Right lung (tissue), 5 donors: ENCODE data around the gene FANCC. TPM values are rescaled to one million over a fixed set of nuclear protein-coding genes. Genes with fewer than 3 reads are reported as not detected.

ENCODE experiments used
- DNase-seq, 2 donors: peaks; one replicate each; pipeline ENCODE4 v3.0.0-alpha.2; 2013
- polyA plus RNA-seq, 5 donors: library from polyadenylated mRNA; unstranded; fragments of 120-200 nt; gene quantifications; one replicate each; pipeline versions ENCODE4 v1.2.1 to v1.2.3, GENCODE V29; 2013; ENCODE audit warnings: inconsistent platforms in 1 of 5, low replicate concordance in 1 of 5; ENCODE audit not compliant: insufficient read length in 5 of 5, insufficient read depth in 1 of 5

FANCC gene
- polyA plus RNA-seq, 5 donors, result 22.7 to 31.7 (median 23.8) TPM

DNA sequence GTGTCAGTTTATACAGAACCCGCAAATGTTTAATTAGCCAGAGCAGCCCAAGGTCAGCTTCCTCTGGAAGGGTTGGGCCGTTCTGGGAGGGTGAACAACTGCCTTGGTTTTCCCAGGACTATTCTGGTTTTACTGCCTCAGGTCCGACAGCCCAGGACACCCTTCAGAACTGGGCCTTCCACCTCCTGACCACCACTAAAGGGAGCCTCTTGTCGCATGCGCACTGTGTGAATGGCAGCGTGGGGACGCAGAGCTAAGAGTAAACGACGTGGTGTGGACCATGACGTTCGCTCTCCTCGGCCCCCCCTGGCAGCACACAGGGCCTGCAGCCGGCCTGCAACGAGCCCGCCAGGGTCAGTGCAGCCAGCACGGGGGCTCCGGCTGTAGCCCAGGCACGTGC is 214.9 kb downstream of the FANCC start:
- DNase-seq, result no peak

DNA sequence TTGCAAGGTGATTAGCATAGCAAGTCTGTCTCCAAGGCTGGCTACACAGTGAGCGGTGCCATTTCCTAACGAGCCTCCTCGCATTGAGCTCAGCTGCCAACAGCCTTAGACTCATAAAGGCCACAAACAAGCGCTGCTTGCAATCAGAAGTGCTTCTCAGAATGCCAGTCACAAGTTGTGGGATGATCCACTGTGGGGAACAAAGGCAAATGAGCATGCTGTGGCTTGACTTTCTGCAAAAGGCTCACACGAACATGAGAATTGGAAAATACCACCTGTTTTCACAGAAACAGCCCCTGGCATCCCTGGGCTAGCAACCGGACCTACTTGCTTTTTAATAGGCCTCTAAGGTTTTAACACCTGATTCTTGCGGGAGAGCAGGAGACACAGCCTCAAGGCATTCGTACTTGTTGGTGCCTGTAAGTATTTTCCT is 215.5 kb downstream of the FANCC start:
- no peak for DNase-seq

DNA sequence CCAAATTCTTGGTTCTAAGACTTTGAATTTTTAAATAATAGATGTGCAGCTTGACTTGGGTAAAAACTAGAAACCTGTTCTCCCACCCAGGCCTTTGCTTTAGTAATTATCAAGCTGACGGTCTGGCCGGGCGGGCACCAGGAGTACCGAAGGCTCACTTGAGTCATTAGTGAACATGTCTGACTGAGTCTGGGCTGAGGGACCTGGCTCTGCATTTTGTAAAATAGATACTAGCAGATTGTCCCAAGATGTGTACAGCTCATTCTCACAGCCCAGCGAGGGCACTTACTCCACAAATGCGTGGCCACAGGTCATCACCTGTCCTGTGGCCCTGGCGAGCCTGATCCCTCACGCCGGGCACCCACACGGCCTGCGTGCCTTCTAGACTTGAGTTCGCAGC is 216.2 kb downstream of the FANCC start:
- no peak for DNase-seq

DNA sequence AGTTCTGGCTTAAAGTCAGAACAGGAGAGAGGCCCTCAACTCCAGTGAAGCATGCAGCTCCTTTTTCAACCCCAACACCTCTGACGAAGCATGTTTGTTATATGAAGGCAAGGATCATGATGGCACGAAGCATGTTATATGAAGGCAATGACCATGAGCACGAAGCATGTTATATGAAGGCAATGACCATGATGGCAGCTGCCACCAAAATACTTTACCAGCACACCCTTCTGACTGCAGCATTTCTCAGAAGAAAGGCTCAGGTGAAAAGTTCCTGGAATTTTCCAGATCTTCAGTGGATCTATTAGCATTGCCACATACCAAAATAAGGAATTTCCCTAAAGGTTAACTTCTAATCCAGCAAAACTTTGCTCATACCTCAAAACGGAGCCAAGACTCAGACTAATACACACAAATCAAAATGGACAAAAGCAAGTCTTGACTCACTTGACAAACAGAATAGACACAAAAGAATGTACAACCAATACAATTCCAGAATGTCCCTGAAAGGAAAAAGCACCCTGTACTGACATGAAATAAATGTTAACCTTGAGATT is 217.4 kb downstream of the FANCC start:
- no peak for DNase-seq

DNA sequence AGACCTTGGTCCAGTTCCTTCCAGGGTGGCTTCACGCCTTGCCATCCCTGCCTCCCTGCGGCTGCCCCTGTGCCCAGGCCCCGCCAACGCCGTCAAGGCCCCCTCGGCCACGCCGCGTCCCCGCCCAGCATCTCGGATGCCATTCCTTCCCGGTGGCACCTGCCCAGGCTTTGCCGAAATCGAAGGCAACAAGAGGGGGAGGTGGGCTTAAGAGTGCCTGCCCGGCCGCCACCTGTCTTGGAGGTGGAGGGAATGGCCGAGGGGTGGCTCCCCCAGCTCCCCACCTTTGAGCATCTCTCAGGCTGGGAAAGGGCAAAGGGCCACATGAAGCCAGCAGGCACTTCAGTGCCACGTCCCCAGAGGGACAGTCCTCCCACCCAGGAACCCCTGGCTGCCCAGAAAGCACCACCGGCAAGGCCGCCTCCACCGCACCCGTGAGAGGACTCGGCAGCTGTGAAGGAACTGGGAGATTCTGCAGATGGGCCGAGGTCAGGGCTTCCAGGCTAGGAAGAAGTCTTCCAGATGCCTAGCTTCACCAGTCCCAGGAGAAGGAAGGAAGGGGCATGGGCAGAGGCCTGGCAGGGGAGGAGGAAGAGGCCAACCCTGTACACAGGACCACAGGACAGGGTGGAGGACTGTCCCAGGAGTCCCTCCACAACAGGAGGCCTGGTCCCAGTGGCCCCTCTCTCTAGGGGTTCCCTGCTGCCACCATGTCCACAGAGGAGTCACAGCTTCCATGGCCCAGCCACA is 218.0 kb downstream of the FANCC start:
- DNase-seq, result no peak

DNA sequence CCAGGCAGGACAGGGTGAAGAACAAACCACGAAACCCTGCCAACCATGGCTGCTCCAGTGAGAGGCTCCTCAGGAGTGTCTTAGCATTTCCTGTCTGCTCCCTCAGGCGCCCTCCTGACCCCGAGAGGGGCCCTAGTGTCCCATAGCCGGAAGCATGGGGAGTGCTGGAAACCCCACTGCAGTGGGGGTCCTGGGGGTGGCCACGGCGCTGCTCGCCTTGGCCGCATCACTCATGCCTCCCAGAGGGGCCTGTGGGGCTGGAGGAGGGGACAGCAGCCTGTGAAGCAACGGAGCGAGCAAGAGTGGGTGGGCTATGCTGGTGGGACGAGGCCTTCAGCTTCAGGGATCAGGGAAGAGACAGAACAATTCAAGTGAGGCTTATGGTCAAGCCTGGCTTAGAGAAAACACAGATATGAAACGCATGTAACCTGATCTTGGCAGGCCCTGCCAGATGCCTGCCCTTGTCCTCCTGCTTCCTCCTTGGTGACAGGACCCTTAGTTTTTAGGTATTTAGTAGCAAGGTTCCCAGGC is 219.1 kb downstream of the FANCC start:
- no peak for DNase-seq

DNA sequence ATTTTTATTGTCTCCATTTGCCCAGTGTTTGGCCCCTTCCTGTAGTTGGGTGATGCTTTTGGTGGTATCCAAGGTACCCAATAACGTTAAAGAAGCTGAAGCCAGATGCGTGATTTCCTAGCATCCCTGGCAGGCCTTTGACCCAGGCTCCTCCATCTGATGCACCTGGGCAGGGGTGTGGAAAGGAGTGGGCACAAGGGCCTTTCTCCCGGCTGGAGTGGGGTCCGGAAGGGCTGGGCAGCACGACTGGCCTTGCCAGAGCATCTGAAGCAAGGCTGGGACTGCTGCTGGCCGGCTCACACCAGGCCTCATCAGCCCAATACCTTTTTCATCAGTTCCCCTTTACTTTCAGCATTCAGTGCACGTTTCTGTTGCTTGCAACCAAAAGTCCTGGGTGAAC is 220.2 kb downstream of the FANCC start:
- no peak for DNase-seq

DNA sequence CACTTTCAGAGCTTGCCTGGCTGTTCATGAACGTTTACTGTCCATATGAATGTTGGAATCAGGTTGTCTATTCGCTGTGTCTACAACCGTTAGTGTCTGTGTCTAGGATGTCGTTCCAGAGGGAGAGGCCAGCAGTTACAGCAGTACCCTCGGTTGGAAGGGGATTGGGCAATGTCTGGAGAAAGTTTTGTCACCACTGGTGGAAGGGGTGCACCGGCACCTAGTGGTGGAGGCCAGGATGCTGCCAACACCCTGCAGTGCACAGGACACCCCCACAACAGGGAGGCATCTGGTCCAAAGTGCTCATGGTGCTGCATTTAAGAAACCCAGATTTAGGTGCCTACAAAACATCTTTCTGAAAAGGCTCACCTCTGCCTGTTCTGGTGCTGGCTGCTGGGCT is 220.7 kb downstream of the FANCC start:
- no peak for DNase-seq

DNA sequence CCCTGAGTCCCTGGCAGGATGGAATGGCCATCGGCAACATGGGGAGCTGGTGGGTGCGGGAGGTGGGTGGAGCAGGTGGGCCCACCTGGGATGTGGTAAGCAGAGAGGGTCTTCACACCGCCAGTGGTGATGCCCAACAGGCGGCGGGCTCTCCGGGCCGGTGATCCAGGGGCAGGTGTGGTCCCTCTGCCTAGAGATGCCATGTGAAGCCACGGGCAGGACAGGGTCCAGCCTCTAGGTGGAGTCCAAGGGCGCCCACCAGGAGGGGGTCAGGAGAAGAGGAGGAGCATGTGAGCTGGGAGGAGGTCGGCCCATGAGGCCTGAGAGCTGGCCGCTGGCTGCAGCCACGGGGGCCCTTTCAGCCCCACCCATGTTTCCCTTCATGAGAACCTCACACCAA is 221.1 kb downstream of the FANCC start:
- DNase-seq, result no peak

DNA sequence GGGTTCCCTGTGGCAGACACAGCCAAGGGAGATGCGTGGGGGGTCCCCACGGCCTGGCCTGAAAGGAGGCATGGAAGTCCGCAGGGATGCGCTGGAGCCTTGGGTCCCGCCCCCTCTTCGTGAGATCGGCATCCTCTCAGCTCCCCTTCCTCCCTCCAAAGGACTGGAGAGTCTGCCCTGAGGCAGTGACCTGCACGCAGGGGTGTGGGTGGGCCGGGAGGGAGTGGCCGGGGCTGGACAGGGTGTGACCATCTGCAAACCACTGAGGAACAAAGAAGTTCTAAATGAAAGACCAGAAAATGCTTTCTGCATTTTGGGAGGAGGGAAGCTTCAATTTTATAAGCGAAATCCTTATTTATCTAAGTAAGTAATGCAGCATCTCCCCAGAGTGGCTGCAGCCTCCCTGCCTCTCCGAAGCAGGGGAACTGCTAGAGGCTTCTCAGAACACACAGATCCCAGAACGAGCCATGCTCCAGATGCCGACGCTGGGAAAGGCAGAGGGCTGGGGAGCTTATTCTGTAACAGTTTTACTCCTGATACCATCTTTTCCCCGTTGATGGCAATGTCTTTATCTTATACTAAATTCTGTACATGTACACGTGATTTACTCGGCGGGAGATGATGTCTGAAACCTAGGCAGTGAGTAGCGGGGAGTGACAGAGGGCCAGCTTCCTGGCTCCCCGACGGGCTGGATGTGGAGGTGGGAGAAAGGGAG is 221.7 kb downstream of the FANCC start:
- no peak for DNase-seq

DNA sequence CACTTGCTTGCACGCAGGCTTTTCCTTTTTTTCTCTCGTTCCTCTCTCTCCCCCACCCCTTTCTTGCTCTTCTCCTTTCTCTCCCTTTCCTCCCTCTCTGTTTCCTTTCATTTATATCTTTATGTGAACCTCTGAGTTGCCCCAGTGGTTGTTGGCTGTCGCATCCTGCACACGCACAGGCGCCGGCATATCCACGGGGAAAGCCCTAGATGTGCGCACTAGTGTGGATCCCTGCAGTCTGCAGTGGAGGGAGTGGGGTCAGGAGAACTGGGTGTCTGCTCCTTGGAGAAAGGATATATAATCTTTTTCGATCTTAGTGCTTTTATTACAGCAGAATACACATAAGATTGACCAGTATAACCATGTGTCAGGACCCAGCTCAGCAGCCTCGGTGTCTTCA is 223.5 kb downstream of the FANCC start:
- no peak for DNase-seq

DNA sequence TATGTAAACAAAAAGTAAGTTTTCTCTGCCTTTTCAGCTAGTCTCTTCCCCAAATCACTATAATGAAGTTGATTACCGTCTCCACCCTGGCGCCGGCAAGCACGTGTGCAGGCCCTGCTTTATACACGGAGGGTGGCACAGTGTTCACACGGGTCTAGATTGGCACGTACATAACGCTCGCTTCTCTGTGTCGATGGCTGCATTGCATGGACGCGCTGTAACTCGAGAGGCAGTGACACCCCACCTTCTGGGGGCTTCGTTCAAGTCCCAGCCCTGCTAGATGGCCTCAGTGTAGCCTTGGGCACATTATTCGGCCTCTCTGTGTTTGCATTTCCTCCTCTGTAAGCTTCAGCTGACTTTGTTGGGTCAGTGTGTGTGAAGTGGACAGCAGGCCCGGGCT is 223.9 kb downstream of the FANCC start:
- no peak for DNase-seq

DNA sequence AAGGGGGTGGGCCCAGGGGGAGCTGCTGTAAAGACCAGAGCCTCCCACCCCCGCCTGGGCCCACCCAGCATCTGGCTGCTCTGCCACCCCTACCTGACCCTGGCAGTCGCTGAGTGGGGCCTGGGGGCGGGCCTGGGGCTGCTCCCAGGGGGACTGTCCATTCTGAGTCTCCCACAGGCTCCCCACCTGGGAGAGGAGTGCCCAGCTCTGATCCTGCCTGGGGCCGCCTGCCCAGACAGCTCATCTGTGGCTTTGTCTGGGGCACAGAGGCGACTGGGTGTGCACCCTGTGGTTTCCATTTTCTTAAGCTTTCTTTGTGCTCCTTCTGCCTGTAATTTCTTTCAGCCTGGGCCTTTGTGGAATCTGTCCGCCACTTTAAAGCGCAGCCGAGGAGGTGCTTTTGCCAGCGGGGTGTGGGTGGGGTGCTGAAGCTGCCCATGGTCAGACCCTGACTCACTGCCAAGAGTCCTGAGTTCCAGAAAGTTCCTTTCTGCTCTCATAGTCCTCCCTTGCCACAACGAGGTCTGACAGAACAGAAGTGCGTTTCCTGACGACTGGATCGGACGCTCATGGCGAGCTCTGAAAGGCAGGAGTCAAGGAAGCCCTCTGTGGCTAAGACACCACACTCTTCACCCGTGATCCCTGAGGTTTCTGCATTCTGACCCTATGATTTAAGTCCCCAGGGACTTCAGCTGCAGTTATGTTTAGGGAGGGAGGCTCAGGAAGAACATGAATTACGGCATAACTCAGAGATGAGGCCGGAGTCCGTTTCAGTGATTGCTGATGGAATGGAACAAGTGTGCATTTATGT is 225.0 kb downstream of the FANCC start:
- no peak for DNase-seq

DNA sequence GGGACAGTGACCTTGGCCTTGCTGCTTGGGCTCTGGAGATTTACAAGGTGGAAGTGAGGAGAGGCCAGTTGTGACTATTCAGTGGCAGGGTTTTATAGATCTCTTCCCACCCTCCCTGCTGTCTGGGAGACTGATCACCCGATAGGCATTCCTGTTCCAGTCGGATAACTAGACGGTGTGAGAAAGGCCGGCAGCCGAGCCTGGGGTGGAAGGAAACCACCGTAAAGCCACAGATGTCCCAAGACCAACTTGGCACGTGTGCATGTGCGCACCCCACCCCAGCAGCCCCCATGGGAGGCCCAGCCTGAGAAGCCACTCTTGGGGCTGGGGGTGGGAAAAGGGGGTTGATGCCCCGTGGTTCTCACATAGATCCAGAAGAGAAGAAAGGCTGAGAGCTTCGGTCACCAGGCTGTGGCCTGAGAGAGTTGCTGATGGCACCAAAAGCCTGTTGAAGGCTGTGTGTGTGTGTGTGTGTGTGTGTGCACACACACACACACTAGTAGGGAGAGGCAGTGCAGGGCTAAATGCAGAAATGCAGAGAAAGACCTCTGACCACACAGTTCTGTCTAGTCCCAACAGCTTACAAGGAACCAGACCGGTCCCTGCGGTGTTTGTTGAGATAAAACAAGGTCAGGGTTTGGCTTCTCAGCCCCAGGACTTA is 225.8 kb downstream of the FANCC start:
- DNase-seq, result no peak

DNA sequence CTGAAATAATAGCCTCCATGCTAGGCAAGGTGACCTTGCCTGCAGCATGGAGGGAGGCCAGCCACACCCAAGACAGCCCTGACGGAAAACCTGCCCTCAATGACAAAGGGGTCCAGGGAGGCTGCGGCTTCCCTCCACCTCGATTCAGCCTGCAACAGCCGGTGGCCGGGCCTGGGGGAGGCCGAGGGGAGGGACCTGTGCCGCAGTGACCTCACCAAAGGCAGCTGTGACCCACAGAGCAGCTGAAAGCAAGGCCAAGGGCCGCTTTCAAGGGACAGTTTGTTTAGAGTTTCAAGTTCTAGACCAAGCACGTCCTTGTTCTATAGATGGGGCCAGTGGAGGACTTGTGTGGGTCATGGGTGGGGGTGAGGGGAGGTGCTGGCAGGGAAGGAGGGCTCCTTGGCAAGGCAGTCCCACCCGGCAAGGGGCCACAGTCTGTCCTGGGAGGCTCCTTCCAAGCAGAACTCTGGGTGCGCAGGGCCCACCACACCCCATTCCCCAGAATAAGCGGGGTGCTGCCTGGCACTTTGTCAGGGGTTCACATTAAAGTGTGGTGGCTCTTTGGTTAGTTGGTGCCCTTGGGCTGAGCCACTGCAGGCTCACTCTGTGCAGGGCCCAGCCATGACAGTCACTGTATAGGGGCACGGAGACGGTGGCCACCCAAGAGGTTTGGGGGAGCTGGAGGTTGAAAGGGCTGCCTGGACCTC is 226.5 kb downstream of the FANCC start:
- no peak for DNase-seq

DNA sequence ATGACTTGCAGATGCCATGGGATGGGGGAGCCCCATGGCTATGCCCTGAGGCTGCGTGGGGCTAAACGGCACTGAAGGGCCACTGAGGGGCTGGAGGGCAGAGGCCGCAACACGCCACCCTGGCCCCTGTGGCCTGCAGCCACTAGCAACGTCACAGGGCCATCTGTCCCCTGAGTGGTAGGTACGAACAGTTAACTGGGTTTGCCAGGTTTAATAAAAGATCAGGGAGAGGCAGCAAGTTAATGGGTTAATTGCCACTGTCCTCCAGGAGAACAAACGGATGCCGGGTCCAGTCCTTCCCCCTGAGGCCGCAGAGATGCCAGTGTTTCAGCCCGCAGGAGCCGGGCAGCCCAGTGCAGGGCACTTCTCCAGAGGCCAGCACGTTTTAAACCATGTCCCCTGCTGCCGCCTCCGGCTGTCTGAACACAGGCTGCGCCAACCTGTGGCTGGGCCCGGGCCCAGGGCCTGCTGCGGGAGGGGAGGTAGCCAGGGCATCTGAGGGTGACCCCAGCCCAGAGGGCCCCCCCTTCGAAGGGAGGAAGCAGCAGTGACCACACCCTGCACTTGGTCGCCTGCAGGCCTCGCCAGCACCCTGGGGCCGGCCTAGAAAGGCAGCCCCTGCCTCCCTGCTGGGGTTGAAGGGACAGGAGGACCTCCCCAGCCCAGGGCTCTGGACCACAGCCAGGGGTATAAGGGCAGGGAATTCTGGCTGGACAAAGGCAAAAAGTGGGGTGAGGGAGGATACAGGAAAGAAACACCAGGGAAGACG is 227.3 kb downstream of the FANCC start:
- DNase-seq, result no peak

DNA sequence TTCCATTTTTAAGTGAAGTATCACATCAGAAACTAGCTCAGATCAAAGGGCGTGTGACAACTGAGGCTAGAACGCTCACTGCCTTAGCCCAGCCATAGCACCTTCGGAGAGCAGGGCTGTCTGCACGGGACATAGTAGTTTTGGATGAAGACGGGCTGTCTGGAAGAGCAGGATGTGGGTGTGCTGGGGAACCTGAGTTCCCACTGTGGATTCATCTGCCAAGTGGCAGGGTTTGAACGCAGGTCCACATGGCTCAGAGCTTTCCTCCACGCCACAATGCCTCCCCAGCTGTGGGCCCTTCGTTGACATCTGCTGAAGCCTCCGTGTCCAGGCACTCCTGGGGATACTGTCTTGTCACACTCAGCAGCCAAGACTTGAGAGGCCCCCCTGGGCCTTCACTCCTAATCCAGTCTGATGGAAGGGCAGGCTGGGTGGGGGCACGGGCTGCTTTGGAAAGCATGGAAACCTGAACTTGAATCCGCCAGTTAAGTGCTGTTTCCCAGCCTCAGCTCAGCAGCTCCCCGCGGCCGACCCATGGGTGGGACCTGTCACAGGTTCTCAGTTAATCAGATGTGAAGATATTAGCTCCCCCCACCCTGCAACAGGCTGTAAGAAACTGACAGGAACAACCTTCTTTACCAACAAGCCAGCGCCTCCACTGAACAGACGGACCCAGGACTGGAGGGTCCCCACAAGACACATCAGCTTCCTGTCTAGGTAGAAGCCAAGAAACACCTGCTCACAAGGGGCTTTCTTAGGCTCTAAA is 228.1 kb downstream of the FANCC start:
- no peak for DNase-seq

DNA sequence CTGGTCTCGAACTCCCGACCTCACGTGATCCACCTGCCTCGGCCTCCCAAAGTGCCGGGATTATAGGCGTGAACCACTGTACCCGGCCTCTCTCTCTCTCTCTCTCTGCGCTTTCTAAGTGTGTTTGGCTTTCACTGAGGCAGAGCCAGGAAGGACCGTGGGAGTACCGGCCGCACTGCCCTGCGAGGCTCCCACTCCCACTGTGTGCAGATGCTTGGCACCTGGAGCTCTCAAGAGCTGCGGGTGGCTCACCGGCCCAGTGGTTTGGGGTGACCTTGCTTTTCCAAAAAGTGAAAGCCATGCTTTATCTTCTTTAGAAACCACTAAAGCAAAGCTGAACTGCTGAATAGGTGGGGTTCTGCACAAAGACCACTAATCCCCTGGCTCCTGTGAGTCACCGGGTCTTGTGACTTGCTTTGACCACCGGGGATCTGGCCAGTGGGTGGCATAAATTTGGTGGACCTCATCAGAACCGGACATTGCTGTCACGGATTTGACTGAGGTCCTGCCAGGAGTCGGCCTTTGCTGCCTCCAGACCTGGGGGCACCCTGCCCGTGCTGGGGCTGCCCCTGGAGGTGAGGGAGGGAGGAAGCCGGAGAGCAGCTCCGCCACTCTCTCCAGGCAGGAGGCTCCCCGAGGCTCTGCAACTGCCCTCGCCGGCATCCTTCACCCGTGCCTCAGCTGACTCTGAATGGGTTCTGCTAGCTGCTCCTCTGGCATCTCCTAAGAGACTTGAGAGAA is 228.9 kb downstream of the FANCC start:
- no peak for DNase-seq
